T-helper 17 cell (primary cell): ENCODE results near the gene BNIP5. TPM values are rescaled to one million over a fixed set of nuclear protein-coding genes. Genes with fewer than 3 reads are reported as not detected.
A peak's percentile ranks its signal among the peaks of the same experiment; 100 is the strongest.

ENCODE experiments used
- ATAC-seq: fragments of 150-1000 bp; cut with Tn5 transposase; 2 replicates; pipeline ENCODE4 v1.10.0; 2021; ENCODE audit warnings: mild to moderate bottlenecking, moderate library complexity
- DNase-seq, 3 donors: peaks; one replicate each; pipeline versions ENCODE4 v3.0.0 to v3.0.0-alpha.2; 2020 to 2021
- H3K9me3 ChIP-seq: one replicate; pipeline ENCODE4 v1.7.0; 2013; ENCODE audit warnings: low read length, mild to moderate bottlenecking; ENCODE audit not compliant: control insufficient read depth, poor library complexity, severe bottlenecking
- H3K27ac Mint-ChIP-seq: one replicate; pipeline ENCODE4 v1.8.0; 2022; ENCODE audit warnings: mild to moderate bottlenecking, moderate library complexity, mixed read lengths
- H3K27me3 Mint-ChIP-seq: one replicate; pipeline ENCODE4 v1.8.0; 2022; ENCODE audit warnings: mixed read lengths
- H3K36me3 Mint-ChIP-seq: one replicate; pipeline ENCODE4 v1.8.0; 2022; ENCODE audit warnings: low read depth, mixed read lengths
- H3K4me1 Mint-ChIP-seq: one replicate; pipeline ENCODE4 v1.8.0; 2022; ENCODE audit warnings: mild to moderate bottlenecking, mixed read lengths
- H3K4me3 Mint-ChIP-seq: one replicate; pipeline ENCODE4 v1.8.0; 2022; ENCODE audit warnings: mild to moderate bottlenecking, moderate library complexity, mixed read lengths
- total RNA-seq, 4 donors: library from RNA in 2 of 4; stranded (reverse) in 2 of 4; gene quantifications; one replicate each; pipeline ENCODE4 v1.2.3 and lab custom pipeline; 2022 to 2026

BNIP5 gene
- total RNA-seq, 2 donors from 2014 or later, result not detected

DNA sequence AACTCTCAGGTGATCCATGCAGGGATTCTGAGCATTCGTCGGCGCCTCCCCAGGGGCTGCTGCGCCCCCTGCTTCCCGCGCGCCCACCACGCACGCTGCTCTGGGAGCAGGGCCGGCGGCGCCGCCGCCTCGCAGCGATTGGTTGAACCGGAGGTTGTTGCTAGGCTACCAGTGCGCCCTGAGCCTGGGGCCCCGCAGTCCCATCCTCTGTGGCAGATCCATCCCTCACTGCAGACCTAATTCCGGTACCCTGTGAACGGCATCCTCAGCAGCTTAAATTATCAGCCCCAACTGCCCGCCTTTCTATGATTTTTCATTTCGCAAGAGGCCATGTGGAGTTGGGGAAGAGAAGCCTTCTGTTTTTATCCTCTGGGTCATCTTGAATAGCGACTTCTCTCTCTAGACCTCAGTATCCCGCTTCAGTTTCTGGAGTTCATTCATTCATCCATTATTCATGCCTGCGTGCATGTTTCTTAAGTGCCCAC, 51.5 kb downstream of the BNIP5 start:
- Mint-ChIP-seq H3K36me3 (peaks cover 5% of the 10 kb centered on the region), H3K27ac (no peak overlapping the region), H3K4me3 (peak overlapping the region; percentile 12), H3K4me1 (peaks cover 12% of the 10 kb centered on the region), H3K27me3 (peaks cover 46% of the 10 kb centered on the region)
- ATAC-seq (no peak), DNase-seq (no peak)
- no peaks in the 10 kb centered on the region for H3K9me3 ChIP-seq

DNA sequence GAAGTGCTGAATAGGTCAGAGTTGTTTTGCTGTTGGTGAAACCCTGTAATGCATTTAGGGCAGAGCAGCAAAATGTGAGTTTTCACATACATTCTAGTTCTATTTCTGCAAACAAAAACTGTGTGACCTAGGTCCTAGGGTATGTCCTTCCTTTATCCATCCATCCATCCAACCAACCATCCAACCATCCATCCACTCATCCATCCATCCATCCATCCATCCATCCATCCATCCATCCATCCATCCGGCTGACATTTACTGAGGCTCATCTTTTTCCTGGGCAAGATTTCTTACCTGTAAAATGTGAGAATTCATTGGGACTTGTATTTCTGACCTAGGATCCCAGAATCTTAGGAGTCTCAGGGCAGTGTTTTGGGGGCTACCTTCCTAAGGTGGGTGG, 52.3 kb downstream of the BNIP5 start:
- Mint-ChIP-seq H3K4me3 (no peak overlapping the region), H3K27ac (no peak overlapping the region), H3K27me3 (peaks cover 52% of the 10 kb centered on the region), H3K36me3 (peaks cover 5% of the 10 kb centered on the region), H3K4me1 (peaks cover 12% of the 10 kb centered on the region)
- ATAC-seq, result no peak
- no peaks in the 10 kb centered on the region for H3K9me3 ChIP-seq
- no peak for DNase-seq

DNA sequence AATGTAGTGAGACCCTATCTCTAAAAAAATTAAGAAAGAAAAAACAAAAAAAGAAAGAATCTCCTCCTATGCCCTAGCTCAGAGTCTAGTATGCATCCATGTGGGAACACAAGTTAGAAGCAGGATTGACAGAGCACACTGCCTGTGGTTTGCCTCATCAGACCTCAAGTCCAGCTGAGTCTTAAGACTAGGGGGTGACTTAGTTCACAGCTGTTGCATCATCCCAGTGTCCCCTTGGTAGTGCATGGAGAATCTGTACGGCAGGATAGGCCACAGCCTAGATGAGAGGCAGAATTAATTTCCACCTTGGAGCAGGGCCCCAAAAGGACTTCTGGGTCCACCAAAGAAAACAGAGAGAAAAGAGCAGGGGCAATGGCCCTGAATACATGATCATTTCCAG, 53.1 kb downstream of the BNIP5 start:
- Mint-ChIP-seq H3K4me3 (no peak overlapping the region), H3K27me3 (peaks cover 59% of the 10 kb centered on the region), H3K27ac (no peak overlapping the region), H3K36me3 (peaks cover 5% of the 10 kb centered on the region), H3K4me1 (peaks cover 12% of the 10 kb centered on the region)
- no peak for DNase-seq
- no peaks in the 10 kb centered on the region for H3K9me3 ChIP-seq
- no peak for ATAC-seq

DNA sequence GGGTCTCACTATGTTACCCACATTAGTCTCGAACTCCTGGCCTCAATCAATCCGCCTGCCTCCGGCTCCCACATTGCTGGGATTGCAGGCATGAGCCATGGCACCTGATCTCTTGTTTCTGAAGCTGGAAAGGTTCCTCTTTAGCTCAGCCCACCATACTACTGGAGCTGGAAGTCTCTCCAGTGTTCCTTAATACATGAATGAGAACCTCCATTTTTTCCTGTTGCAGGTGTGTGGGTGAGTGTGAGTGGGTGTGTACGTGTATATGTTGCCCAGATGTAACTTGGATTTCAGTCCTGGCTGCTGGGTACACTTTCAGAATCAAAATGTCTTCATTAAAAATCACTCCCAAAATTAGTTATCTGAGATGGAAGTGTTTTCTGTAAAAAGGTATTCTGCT, 55.7 kb downstream of the BNIP5 start:
- no peak overlapping the region for H3K27ac Mint-ChIP-seq
- H3K27me3 Mint-ChIP-seq, result peaks cover 71% of the 10 kb centered on the region
- no peak overlapping the region for H3K4me3 Mint-ChIP-seq
- no peak for ATAC-seq
- no peak for DNase-seq
- no peaks in the 10 kb centered on the region for H3K9me3 ChIP-seq
- peaks cover 5% of the 10 kb centered on the region for H3K36me3 Mint-ChIP-seq
- H3K4me1 Mint-ChIP-seq, result peaks cover 5% of the 10 kb centered on the region

DNA sequence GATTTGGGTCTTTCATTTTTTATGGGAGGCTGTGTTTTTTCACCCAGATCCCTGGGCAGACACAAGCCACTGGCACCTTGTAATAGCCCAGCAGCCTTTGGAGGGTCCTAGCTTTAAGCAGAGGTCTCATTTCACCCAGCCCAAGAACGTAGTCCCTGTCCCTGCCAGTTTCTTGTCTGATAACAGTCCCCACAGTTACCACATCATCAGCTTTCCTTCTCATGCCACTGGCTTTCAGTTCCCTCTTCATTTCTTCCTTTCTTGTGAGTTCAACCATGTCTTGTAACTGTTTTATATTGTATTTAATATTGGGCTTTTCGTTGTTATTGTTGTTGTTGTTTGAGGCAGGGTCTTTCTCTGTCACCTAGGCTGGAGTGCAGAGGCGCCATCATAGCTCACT, 56.2 kb downstream of the BNIP5 start:
- DNase-seq, result no peak
- ATAC-seq, result no peak
- no peaks in the 10 kb centered on the region for H3K9me3 ChIP-seq
- H3K36me3 Mint-ChIP-seq, result peaks cover 2% of the 10 kb centered on the region
- H3K4me1 Mint-ChIP-seq, result peaks cover 2% of the 10 kb centered on the region
- H3K27ac Mint-ChIP-seq, result no peak overlapping the region
- H3K27me3 Mint-ChIP-seq, result peaks cover 66% of the 10 kb centered on the region
- H3K4me3 Mint-ChIP-seq, result no peak overlapping the region

DNA sequence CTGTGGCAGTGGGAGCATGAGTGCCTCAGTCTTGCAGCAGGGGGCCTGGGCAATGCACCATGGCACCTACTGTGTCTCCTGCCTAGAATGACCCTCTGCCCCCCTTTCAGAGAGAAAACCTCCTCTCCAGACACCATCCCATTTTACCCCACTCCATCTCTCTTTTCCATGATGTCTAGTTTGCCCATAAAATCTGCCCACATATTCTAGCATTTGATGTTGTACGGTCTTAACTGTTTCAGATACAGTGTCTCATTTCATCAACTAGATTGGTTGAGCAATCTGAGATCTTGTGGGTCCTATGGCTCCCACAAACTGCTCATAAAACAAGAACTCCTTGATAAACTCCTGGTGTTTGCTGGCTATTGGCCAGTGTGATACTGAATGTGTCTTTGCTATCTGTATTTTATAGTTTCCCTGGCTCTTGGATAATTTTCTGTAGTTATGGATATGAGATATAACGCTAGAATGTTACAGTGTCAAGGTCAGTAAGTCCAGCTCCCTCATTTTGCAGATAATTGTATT, 58.7 kb downstream of the BNIP5 start:
- Mint-ChIP-seq H3K4me1 (peaks cover 6% of the 10 kb centered on the region), H3K27ac (no peak overlapping the region), H3K27me3 (peaks cover 66% of the 10 kb centered on the region), H3K36me3 (peaks cover 6% of the 10 kb centered on the region), H3K4me3 (no peak overlapping the region)
- ATAC-seq (no peak), DNase-seq (no peak)
- no peaks in the 10 kb centered on the region for H3K9me3 ChIP-seq

DNA sequence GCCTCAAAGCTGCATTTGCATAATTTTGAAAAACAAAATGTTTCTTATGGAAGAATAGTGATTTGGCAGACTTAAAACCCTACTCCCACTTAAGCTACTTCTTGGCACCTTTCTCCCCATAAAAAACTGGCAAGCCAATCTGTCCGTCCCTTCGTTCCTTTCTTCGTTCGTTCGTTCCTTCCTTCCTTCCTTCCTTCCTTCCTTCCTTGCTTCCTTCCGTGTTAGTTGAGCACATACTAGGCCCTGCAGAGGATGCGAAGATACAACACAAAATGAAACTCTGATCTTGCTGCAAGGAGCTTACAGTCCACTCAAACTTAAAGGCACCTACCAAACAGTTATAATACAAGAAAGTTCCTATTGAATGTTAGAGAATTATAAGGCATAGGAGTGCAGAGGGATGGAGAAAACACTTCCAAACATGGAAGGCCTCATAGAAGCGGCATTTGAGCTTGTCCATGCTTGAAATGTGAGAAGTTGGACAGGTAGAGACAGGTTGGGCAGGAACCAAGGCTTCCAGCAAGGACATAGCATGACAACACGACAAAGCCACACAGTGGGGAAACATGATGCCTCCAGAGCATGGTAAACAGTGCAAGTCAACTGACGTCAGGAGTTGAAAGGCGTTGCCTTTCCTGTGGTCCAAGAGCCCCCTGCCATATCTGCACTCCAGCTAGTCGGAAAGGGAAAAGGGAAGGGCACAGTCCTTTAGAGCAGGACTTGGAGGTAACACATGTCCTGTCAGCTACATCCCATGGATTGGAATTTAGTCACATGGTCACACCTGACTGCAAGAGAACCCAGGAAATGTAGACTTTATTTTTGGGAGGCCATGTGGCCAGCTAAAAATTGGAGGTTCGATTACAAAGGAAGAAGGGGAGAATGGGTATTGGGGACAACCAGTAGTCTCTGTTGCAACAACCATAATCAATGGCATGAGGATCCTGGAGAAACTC, 59.8 kb downstream of the BNIP5 start:
- Mint-ChIP-seq H3K36me3 (peaks cover 6% of the 10 kb centered on the region), H3K4me1 (peaks cover 8% of the 10 kb centered on the region), H3K4me3 (no peak overlapping the region), H3K27me3 (peaks cover 69% of the 10 kb centered on the region), H3K27ac (no peak overlapping the region)
- H3K9me3 ChIP-seq, result no peaks in the 10 kb centered on the region
- DNase-seq, result no peak
- no peak for ATAC-seq

DNA sequence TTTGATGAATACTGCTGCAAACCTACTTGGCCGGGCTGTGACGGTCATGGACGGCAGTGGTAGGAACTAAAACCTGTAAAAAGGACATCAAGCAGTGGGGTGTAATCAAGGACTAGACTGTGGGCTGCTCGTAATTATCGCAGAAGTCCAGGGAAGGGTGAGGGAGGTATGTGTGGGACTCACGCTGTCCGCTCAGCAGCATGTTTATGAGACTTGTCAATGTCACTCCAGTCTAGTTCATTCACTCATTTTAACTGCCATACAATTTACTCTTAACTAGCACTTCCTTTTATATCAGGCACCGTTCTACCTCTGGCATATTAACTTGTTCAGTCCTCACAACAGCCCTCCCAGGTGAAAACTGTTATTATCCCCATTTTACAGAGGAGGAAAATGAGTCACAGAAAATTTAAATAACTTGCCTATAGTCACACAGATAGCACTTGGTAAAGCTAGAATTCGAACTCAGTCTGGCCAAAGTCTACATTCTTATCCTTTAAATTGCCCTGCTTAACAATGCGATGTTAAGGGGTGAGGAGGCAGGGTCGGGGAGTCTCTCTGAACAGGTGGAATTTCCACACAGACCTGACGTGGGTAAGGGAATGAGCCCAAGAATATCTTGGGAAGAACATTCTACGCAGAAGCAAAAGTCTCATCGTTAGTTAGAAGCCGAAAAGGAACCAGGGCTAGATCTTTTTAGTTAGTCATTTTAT, 62.7 kb downstream of the BNIP5 start:
- H3K36me3 Mint-ChIP-seq, result peaks cover 6% of the 10 kb centered on the region

DNA sequence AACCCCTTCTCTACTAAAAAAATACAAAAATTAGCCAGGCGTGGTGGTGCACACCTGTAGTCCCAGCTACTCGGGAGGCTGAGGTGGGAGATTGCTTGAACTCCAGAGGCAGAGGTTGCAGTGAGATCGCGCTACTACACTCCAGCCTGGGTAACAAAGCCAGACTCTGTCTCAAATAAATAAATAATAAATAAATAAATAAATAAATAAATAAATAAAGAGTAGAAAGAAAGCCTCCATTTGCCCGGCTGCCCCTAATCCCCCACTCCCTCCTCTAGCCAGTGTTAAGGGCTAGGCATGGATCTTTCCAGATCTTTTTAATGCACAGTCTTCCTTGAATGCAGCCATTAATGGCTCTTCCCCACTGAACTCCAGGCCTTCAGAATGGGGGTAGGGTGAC, 63.6 kb downstream of the BNIP5 start:
- peaks cover 17% of the 10 kb centered on the region for H3K4me1 Mint-ChIP-seq
- peaks cover 6% of the 10 kb centered on the region for H3K36me3 Mint-ChIP-seq
- DNase-seq (no peak), ATAC-seq (no peak)
- no peak overlapping the region for H3K27ac Mint-ChIP-seq
- H3K4me3 Mint-ChIP-seq, result no peak overlapping the region
- H3K27me3 Mint-ChIP-seq, result peaks cover 76% of the 10 kb centered on the region
- no peaks in the 10 kb centered on the region for H3K9me3 ChIP-seq

More for the DNA sequence above, 62.7 kb downstream of the BNIP5 start:
- no peak overlapping the region for H3K4me3 Mint-ChIP-seq
- no peak for DNase-seq
- H3K4me1 Mint-ChIP-seq, result peaks cover 15% of the 10 kb centered on the region
- peaks cover 76% of the 10 kb centered on the region for H3K27me3 Mint-ChIP-seq
- H3K27ac Mint-ChIP-seq, result no peak overlapping the region
- no peaks in the 10 kb centered on the region for H3K9me3 ChIP-seq
- ATAC-seq, result no peak

DNA sequence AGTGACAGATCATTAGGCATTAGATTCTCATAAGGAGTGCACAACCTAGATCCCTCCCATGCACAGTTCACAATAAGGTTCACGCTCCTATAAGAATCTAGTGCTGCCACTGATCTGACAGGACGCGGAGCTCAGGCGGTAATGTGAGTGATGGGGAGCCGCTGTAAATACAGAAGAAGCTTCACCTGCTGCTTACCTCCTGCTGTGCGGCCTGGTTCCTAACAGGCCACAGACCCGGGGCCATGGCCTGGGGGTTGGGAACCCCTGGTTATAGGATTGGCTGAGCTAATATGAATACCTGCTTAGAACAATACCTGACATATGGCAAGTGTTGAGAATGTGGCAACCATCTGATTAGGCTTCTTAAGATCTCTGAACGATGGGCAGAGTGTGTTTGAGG, 64.5 kb downstream of the BNIP5 start:
- Mint-ChIP-seq H3K27me3 (peaks cover 72% of the 10 kb centered on the region), H3K4me1 (peaks cover 15% of the 10 kb centered on the region), H3K36me3 (peaks cover 6% of the 10 kb centered on the region), H3K4me3 (no peak overlapping the region), H3K27ac (no peak overlapping the region)
- H3K9me3 ChIP-seq, result no peaks in the 10 kb centered on the region
- no peak for ATAC-seq
- no peak for DNase-seq

DNA sequence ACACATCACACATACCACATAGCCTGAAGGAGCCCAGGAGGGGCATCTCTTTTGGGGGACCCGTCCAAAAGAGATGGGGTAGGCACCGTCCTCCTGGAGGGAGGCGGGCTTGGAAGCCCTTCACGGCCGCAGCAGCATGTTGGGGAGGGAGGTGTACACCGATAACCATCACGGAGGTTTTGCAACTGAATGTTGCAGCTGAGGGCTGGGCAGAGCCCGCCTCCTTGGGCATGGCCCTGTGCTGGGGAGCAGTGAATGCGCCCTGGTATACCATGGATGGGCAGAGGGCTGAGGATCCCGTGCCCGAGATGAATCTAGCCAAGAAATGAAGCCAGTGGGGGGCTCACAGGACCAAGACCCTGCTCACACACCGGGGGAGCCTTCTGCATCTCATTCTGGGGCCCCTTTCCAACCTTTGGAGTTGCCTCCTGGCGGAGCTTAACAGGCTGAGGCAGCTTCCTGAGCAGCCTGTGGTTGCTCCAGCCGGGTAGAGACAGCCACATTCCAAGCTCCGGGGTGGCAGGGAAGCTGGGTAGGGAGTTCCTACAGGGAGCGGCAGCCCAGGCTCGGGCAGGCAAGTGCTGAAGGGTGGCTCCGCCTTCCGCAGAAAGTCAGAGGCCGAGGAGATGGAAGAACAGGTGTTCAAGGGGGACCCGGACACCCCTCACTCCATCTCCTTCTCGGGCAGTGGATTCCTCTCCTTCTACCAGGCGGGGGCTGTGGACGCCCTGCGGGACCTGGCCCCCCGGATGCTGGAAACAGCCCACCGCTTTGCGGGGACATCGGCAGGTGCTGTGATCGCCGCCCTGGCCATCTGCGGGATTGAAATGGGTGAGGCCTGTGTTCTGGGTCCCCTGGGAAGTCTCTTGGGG, 66.6 kb downstream of the BNIP5 start, which contains the start of gene PNPLA1:
Gene PNPLA1 (plus strand): TSS at position 227 of the 872 bp plus-strand sequence. CDS start 400 bp downstream, at position 627.
- Mint-ChIP-seq H3K36me3 (peaks cover 4% of the 10 kb centered on the region), H3K27ac (no peak within 1 kb of the TSS), H3K4me1 (peaks cover 15% of the 10 kb centered on the region), H3K27me3 (peaks cover 62% of the 10 kb centered on the region), H3K4me3 (no peak within 1 kb of the TSS)
- DNase-seq (no peak), ATAC-seq (no peak)
- no peaks in the 10 kb centered on the region for H3K9me3 ChIP-seq

DNA sequence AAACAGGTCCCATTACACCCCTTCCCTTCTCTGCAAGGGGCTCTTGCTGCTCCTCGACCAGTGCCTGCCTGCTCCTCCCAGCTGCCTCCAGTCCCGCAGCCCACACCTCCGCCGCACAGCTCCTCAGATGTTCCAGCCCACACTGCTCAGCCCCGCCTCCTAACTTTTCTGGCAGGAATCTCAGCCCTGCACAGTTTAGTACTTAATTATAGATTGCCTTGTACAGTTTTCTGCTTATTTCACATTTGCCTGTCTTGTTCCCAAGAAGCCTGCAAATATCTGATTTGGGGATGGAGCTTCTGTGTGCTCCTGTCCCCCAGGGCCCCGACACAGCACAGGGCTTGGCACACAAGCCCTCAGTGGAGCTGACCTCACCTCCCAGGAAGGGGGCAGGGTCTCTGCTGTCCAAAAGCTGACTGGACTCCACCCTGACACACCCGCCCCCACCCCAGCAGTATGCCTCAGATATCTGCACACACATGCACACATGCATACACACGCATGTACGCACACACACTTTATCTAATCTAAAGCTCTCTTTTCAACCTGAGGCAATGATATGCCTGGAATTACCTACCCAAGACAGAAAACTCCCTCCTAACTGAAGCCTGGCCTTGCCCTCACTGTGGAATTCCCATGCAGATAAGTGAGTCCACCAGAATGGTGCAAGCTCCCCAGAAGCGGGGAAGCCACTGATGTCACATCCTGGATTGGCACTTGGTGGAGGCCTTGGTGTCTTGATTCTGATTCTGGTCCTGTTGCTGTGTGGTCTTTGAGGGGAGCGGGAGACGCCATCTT, 68.0 kb downstream of the BNIP5 start:
- DNase-seq, result no peak
- Mint-ChIP-seq H3K4me1 (peaks cover 11% of the 10 kb centered on the region), H3K4me3 (no peak overlapping the region), H3K27ac (no peak overlapping the region), H3K36me3 (no peaks in the 10 kb centered on the region), H3K27me3 (peaks cover 48% of the 10 kb centered on the region)
- no peaks in the 10 kb centered on the region for H3K9me3 ChIP-seq
- no peak for ATAC-seq
